Occipital lobe (tissue), 2 donors: ENCODE data around the gene ELAVL2. TPM values are rescaled to one million over a fixed set of nuclear protein-coding genes. Genes with fewer than 3 reads are reported as not detected.

Source experiments
- DNase-seq: peaks from one replicate; lab custom pipeline; 2025; lab: John Stamatoyannopoulos, UW
- total RNA-seq: library from RNA; depleted of rRNA; stranded (reverse); fragments of >200 nt; gene quantifications from one replicate; pipeline ENCODE4 v1.2.3, GENCODE V29; 2014

ELAVL2 gene
- total RNA-seq, 1 donor from 2014 or later = 297 TPM

GRCh38 chr9:23821375-23822181 lies 4.5 kb downstream of the ELAVL2 start:
- DNase-seq = peak; percentile 41

GRCh38 chr9:23820451-23821374 lies 5.3 kb downstream of the ELAVL2 start:
- peak; percentile 41 for DNase-seq

- no peak for DNase-seq
Observed at GRCh38 chr9:23819403-23819802, 6.6 kb downstream of the ELAVL2 start.

GRCh38 chr9:23814243-23814642 lies 11.8 kb downstream of the ELAVL2 start:
- DNase-seq = no peak

- DNase-seq = no peak
Observed at GRCh38 chr9:23812673-23813072, 13.4 kb downstream of the ELAVL2 start.

GRCh38 chr9:23811633-23812032 lies 14.4 kb downstream of the ELAVL2 start:
- DNase-seq = no peak

GRCh38 chr9:23803216-23803615 lies 22.8 kb downstream of the ELAVL2 start:
- DNase-seq = no peak

- no peak for DNase-seq
Observed at GRCh38 chr9:23801523-23801922, 24.5 kb downstream of the ELAVL2 start.

- DNase-seq = no peak
Observed at GRCh38 chr9:23799521-23799920, 26.5 kb downstream of the ELAVL2 start.

- no peak for DNase-seq
Observed at GRCh38 chr9:23798325-23798724, 27.7 kb downstream of the ELAVL2 start.

- DNase-seq = no peak
Observed at GRCh38 chr9:23796209-23796608, 29.8 kb downstream of the ELAVL2 start.

GRCh38 chr9:23790351-23791260 lies 35.4 kb downstream of the ELAVL2 start:
- DNase-seq = no peak

- no peak for DNase-seq
Observed at GRCh38 chr9:23789529-23790254, 36.3 kb downstream of the ELAVL2 start.

- no peak for DNase-seq
Observed at GRCh38 chr9:23784962-23785361, 41.1 kb downstream of the ELAVL2 start.

GRCh38 chr9:23783509-23783908 lies 42.5 kb downstream of the ELAVL2 start:
- no peak for DNase-seq

- DNase-seq = no peak
Observed at GRCh38 chr9:23779220-23779619, 46.8 kb downstream of the ELAVL2 start.

GRCh38 chr9:23777328-23777727 lies 48.7 kb downstream of the ELAVL2 start:
- no peak for DNase-seq

- no peak for DNase-seq
Observed at GRCh38 chr9:23775549-23775948, 50.5 kb downstream of the ELAVL2 start.

GRCh38 chr9:23774266-23774665 lies 51.8 kb downstream of the ELAVL2 start:
- DNase-seq = no peak

GRCh38 chr9:23772385-23772783 lies 53.7 kb downstream of the ELAVL2 start:
- no peak for DNase-seq
